Loucy (cell line): ENCODE data around the gene TLN1.

Experiments
- EZH2phosphoT487 ChIP-seq: fragments of 200-600 bp; IDR thresholded peaks from 2 replicates; pipeline ENCODE4 v1.6.1; 2018; ENCODE audit warnings: antibody characterized with exemption, mild to moderate bottlenecking, moderate library complexity, borderline replicate concordance
- TF ChIP-seq, protein P1 (sequence below): fragments of 200-600 bp; sonication (generic); conservative IDR thresholded peaks from 2 replicates; pipeline ENCODE4 v1.5.1; 2014; ENCODE audit warnings: mild to moderate bottlenecking, antibody characterized with exemption, low read length

DNA sequence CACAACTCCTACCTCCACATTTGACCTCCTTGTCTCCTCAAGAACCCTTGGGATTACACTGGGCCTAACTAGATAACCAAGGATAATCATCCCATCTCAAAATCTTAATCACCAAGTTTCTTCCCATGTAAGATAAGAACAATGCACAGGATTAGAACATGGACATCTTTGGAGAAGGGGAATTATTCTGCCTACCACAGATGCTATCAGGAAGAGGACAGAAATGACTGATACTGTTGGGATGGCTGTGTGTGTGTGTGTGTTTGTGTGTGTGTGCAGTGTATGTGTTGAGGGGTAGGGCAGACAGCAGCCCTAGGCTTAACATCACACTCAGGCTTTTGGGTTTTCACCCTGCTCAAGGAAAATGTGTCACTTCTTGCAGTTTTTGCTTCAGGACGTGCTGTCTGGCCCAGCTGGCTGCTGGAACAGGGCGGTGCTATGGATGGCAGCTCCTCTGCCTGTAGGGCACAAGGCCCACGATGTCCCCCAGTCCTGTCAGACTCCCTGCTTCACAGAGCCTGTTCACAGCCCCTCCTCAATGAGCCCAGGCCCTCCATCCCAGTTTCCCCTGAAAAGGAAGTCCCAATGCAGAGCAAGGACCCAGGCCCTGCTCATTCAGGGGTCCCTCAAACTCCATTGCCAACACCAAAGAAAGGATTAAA lies 50.5 kb downstream of the TLN1 start:
- TF ChIP-seq, protein P1, sequence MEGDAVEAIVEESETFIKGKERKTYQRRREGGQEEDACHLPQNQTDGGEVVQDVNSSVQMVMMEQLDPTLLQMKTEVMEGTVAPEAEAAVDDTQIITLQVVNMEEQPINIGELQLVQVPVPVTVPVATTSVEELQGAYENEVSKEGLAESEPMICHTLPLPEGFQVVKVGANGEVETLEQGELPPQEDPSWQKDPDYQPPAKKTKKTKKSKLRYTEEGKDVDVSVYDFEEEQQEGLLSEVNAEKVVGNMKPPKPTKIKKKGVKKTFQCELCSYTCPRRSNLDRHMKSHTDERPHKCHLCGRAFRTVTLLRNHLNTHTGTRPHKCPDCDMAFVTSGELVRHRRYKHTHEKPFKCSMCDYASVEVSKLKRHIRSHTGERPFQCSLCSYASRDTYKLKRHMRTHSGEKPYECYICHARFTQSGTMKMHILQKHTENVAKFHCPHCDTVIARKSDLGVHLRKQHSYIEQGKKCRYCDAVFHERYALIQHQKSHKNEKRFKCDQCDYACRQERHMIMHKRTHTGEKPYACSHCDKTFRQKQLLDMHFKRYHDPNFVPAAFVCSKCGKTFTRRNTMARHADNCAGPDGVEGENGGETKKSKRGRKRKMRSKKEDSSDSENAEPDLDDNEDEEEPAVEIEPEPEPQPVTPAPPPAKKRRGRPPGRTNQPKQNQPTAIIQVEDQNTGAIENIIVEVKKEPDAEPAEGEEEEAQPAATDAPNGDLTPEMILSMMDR = no peak
- no peak for TF ChIP-seq EZH2phosphoT487
